Transverse colon (tissue), 4 donors: ENCODE measurements around the gene CPNE6. TPM values are rescaled to one million over a fixed set of nuclear protein-coding genes. Genes with fewer than 3 reads are reported as not detected.

Experiments used
- DNase-seq: peaks from one replicate; pipeline ENCODE4 v3.0.0-alpha.2; 2019
- H3K27ac ChIP-seq, 4 donors: fragments of 200-600 bp; sonication (generic); 2 replicates each; pipeline ENCODE4 v1.5.1; 2016 to 2018; ENCODE audit warnings: inconsistent platforms in 4 of 4
- H3K27me3 ChIP-seq: fragments of 200-600 bp; sonication (generic); 2 replicates; pipeline ENCODE4 v1.5.1; 2017; ENCODE audit warnings: inconsistent platforms
- H3K36me3 ChIP-seq, 4 donors: fragments of 200-600 bp; sonication (generic); 2 replicates each; pipeline ENCODE4 v1.5.1; 2017 to 2019; ENCODE audit warnings: inconsistent platforms in 4 of 4
- H3K4me1 ChIP-seq, 4 donors: fragments of 200-600 bp; sonication (generic); 2 replicates each; pipeline ENCODE4 v1.5.1; 2017 to 2020; ENCODE audit warnings: inconsistent platforms in 4 of 4
- H3K4me3 ChIP-seq, 4 donors: fragments of 200-600 bp; sonication (generic); 1 replicate in 1 of 4; 2 replicates in 3 of 4; pipeline versions ENCODE4 v1.5.1 to v1.6.1; 2017 to 2019; ENCODE audit warnings: inconsistent platforms in 4 of 4
- H3K9me3 ChIP-seq, 2 donors: fragments of 200-600 bp; sonication (generic); 2 replicates each; pipeline ENCODE4 v1.5.1; 2017 to 2019; ENCODE audit warnings: inconsistent platforms in 2 of 2
- CTCF ChIP-seq, 5 experiments: fragments of 200-600 bp in 3 of 5; fragments of 450-650 bp in 2 of 5; sonication (generic) in 3 of 5; IDR thresholded peaks; 1 replicate in 2 of 5; 2 replicates in 3 of 5; pipeline ENCODE4 v1.5.1; 2016 to 2017; ENCODE audit warnings: antibody characterized with exemption in 5 of 5, inconsistent platforms in 3 of 5, mild to moderate bottlenecking in 2 of 5, moderate library complexity in 1 of 5
- EP300 ChIP-seq: sonication (generic); formaldehyde crosslinking; IDR thresholded peaks from one replicate; pipeline ENCODE4 v1.6.1; 2017; ENCODE audit warnings: antibody characterized with exemption, low read depth
- POLR2A ChIP-seq: fragments of 450-650 bp; IDR thresholded peaks from one replicate; pipeline ENCODE4 v1.6.1; 2016; ENCODE audit warnings: antibody characterized with exemption, mild to moderate bottlenecking, moderate library complexity
- POLR2AphosphoS5 ChIP-seq, 3 donors: sonication (generic); formaldehyde crosslinking; IDR thresholded peaks; one replicate each; pipeline ENCODE4 v1.6.1; 2016; ENCODE audit warnings: antibody characterized with exemption in 3 of 3
- WGBS, 2 donors: methylation state at CpG; one replicate each; pipeline ENCODE4 v1.1.5; 2018; ENCODE audit warnings: low coverage in 1 of 2; 5-methylcytosine and 5-hydroxymethylcytosine counted together
- in situ Hi-C, 4 donors: fragments of 200-750 bp; cut with MboI; loops; one replicate each; pipeline versions ENCODE4 v1.15.0 to v1.15.1; 2017; ENCODE audit warnings: low sequenced_read_pairs in 3 of 4, low pct_ligation_motif_present in 1 of 4, low pct_unique_long_range_greater_than_20kb in 1 of 4
- intact Hi-C: fragments of 100-400 bp; cut with DNase I; formaldehyde crosslinking; loops from one replicate; pipeline ENCODE4 v1.15.1; 2023; ENCODE audit warnings: low total_unique reads
- total RNA-seq, 4 donors: library from RNA; depleted of rRNA; stranded (reverse); fragments of >200 nt; gene quantifications; one replicate each; pipeline ENCODE4 v1.1.0, GENCODE V29; 2016

The CPNE6 gene
- total RNA-seq, 4 donors from 2014 or later, result 3.4 TPM; not detected in 3

DNA sequence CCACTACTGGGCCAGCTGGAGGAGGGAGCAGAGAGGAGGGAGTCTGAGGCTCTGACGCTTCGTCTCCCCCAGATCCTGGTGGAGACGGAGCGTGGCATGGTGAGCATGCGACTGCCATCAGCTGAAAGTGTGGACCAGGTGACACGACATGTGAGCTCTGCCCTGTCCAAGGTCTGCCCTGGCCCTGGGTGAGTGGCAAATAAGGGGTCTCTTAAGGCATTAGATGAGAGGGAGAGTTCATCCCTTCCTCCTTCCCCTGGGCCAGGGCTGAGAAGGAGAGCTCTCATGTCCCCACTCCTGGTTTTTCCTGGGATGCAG lies 17.1 kb upstream of the CPNE6 start:
- TF ChIP-seq EP300 (no peak), POLR2A (no peak), POLR2AphosphoS5 (IDR thresholded peaks at IDR 0.05) (no peak), CTCF (IDR thresholded peaks at IDR 0.05) (no peak)
- in situ Hi-C loops (no loop called here), intact Hi-C loops (no loop called here)
- no peak overlapping the region for H3K4me3 ChIP-seq
- H3K36me3 ChIP-seq, result no peaks in the 10 kb centered on the region
- H3K9me3 ChIP-seq, result no peaks in the 10 kb centered on the region
- H3K27ac ChIP-seq, result no peak overlapping the region
- H3K27me3 ChIP-seq, result no peaks in the 10 kb centered on the region
- WGBS, 2 donors, result 85% methylated on average over 6 of the region's 6 CpGs; no CpG with 5 or more reads in 1 of the 2 donors
- DNase-seq, result no peak
- H3K4me1 ChIP-seq, result peaks cover 7 to 16% (median 13%) of the 10 kb centered on the region in 4 donors

DNA sequence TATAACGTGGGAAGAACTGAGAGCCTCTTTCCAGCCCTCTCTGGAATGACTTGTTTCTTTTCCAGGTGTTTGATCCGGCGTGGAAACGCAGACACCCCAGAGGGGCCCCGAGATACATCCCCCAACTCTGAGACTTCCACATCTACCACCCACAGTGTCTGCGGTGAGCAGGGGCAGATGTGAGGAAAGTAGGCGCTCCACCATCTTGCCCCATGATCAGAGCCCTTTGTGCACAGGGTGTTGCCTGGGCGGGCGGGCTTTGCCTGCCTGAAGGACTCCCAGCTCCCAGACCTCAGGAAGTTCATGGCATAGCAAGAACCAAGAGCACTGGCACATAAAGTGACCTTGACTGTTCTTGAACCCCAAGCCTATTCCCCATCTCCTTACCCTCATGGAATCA lies 16.7 kb upstream of the CPNE6 start:
- no peaks in the 10 kb centered on the region for H3K36me3 ChIP-seq
- no peak for DNase-seq
- no peaks in the 10 kb centered on the region for H3K9me3 ChIP-seq
- H3K4me1 ChIP-seq, result peaks cover 7 to 16% (median 13%) of the 10 kb centered on the region in 4 donors
- in situ Hi-C loops (loop anchor here in 1 of 4 donors (5.0 kb wide), 1 partner anchor 38 kb away; the partner anchor contains the start of gene PCK2), intact Hi-C loops (no loop called here)
- H3K27ac ChIP-seq, result no peak overlapping the region
- TF ChIP-seq POLR2AphosphoS5 (IDR thresholded peaks at IDR 0.05) (no peak), POLR2A (no peak), EP300 (no peak), CTCF (IDR thresholded peaks at IDR 0.05) (no peak)
- H3K4me3 ChIP-seq, result no peak overlapping the region
- 93% methylated on average over 9 of the region's 9 CpGs; no CpG with 5 or more reads in 1 of the 2 donors for WGBS, 2 donors
- H3K27me3 ChIP-seq, result no peaks in the 10 kb centered on the region

GRCh38 chr14:24055971-24056799 lies 15.2 kb upstream of the CPNE6 start:
- no peaks in the 10 kb centered on the region for H3K36me3 ChIP-seq
- no peak overlapping the region for H3K4me3 ChIP-seq
- 81 to 100% methylated on average over 1 to 10 of the region's 10 CpGs for WGBS, 2 donors
- in situ Hi-C loops, result loop anchor here in 1 of 4 donors (5.0 kb wide), 1 partner anchor 36 kb away; the partner anchor contains the start of gene PCK2
- H3K27ac ChIP-seq, result no peak overlapping the region
- no peaks in the 10 kb centered on the region for H3K27me3 ChIP-seq
- no peaks in the 10 kb centered on the region for H3K9me3 ChIP-seq
- no peak for DNase-seq
- H3K4me1 ChIP-seq, result peaks cover 7 to 16% (median 14%) of the 10 kb centered on the region in 4 donors
- intact Hi-C loops, result no loop called here
- no peak for TF ChIP-seq CTCF (IDR thresholded peaks at IDR 0.05)
- no peak for TF ChIP-seq EP300
- TF ChIP-seq POLR2A, result no peak
- TF ChIP-seq POLR2AphosphoS5 (IDR thresholded peaks at IDR 0.05), result no peak

DNA sequence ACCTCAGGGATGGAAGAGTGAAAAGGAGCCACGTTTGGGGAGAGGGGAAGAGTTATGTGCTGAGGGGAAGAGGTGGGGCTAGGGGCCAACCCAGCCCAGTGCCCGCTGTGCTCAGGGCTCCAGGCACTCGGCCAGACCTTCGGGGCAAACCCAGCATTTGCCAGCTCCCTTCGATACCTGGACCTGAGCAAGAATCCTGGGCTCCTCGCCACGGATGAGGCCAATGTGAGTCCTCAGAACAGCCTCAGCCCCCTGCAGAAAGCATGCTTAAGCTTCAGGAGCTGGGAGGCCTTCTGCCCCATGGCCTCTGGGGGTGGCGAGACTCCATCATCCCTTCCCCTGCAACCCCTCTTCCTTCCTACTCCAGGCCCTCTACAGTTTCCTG lies 14.6 kb upstream of the CPNE6 start:
- H3K27ac ChIP-seq, result no peak overlapping the region
- in situ Hi-C loops (loop anchor here in 1 of 4 donors (5.0 kb wide), 1 partner anchor 36 kb away; the partner anchor contains the start of gene PCK2), intact Hi-C loops (no loop called here)
- peaks cover 7 to 17% (median 13%) of the 10 kb centered on the region in 4 donors for H3K4me1 ChIP-seq
- no peaks in the 10 kb centered on the region for H3K36me3 ChIP-seq
- H3K4me3 ChIP-seq, result no peak overlapping the region
- TF ChIP-seq POLR2A (no peak), EP300 (no peak), CTCF (IDR thresholded peaks at IDR 0.05) (no peak), POLR2AphosphoS5 (IDR thresholded peaks at IDR 0.05) (no peak)
- no peaks in the 10 kb centered on the region for H3K27me3 ChIP-seq
- no peaks in the 10 kb centered on the region for H3K9me3 ChIP-seq
- 70 to 71% methylated on average over 2 to 8 of the region's 8 CpGs for WGBS, 2 donors
- no peak for DNase-seq
